GM12878 (cell line): ENCODE data around the gene SEMA4D. TPM values are rescaled to one million over a fixed set of nuclear protein-coding genes. Genes with fewer than 3 reads are reported as not detected.

ENCODE experiments used
- ATAC-seq: fragments of 200-7000 bp; cut with Tn5 transposase; 3 replicates; pipeline ENCODE4 v1.9.1; 2020; ENCODE audit warnings: mild to moderate bottlenecking, moderate library complexity
- BruUV-seq: library from RNA; stranded (reverse); fragments of 400-500 nt; replicated peaks from 2 replicates; lab custom pipeline; 2021; lab: Mats Ljungman, UMichigan
- CTCF ChIA-PET: fragments of 300-600 bp; sonication (Branson Sonifier 250); formaldehyde crosslinking; extraction: SDS; loops from one replicate; lab custom pipeline; 2021; ENCODE audit warnings: inconsistent platforms; lab: Yijun Ruan, JAX
- POLR2A ChIA-PET: fragments of 350-600 bp; formaldehyde crosslinking; extraction: SDS; loops from one replicate; lab custom pipeline; 2021; ENCODE audit warnings: inconsistent platforms; lab: Charles Lee
- RAD21 ChIA-PET: fragments of 300-600 bp; sonication (Branson Sonifier 250); formaldehyde crosslinking; loops from one replicate; lab custom pipeline; 2023; ENCODE audit warnings: antibody characterized with exemption; ENCODE audit not compliant: unreplicated experiment; lab: Charles Lee
- SMC1A ChIA-PET: fragments of 300-600 bp; sonication (Branson Sonifier 250); formaldehyde crosslinking; loops from one replicate; lab custom pipeline; 2023; ENCODE audit not compliant: unreplicated experiment, uncharacterized antibody; lab: Charles Lee
- DNase-seq: peaks from one replicate; pipeline ENCODE4 v3.0.0-alpha.2; 2011; ENCODE audit warnings: low read depth, low spot score
- FAIRE-seq: peaks from 3 replicates; lab custom pipeline; 2011; peaks lifted over from hg19 to GRCh38; lab: Jason Lieb, UNC
- H2AFZ ChIP-seq: 2 replicates; pipeline ENCODE4 v1.6.0; 2011; ENCODE audit warnings: low read depth, low read length, control low read depth; ENCODE audit not compliant: control insufficient read depth
- H3K27ac ChIP-seq: 2 replicates; pipeline ENCODE4 v1.5.1; 2011; ENCODE audit warnings: control low read depth; ENCODE audit not compliant: control insufficient read depth, insufficient read depth
- H3K27me3 ChIP-seq, 2 experiments: replicated peaks in 1 of 2; 2 replicates each; pipeline versions ENCODE4 v1.6.0 to v1.6.1; 2011; ENCODE audit warnings: low read length in 1 of 2; ENCODE audit not compliant: control insufficient read depth in 2 of 2, insufficient read depth in 2 of 2
- H3K36me3 ChIP-seq, 2 experiments: 2 replicates each; pipeline ENCODE4 v1.5.1; 2011; ENCODE audit warnings: low read length in 1 of 2; ENCODE audit not compliant: control insufficient read depth in 2 of 2, insufficient read depth in 2 of 2
- H3K4me1 ChIP-seq: 2 replicates; pipeline ENCODE4 v1.6.1; 2011; ENCODE audit warnings: mild to moderate bottlenecking, low read length, moderate library complexity, mixed read lengths; ENCODE audit not compliant: control insufficient read depth, insufficient read depth
- H3K4me2 ChIP-seq: 2 replicates; pipeline ENCODE4 v1.6.0; 2011; ENCODE audit warnings: control low read depth; ENCODE audit not compliant: control insufficient read depth, insufficient read depth
- H3K4me3 ChIP-seq: fragments of 200-600 bp; sonication (generic); 2 replicates; pipeline ENCODE4 v1.5.1; 2016
- H3K79me2 ChIP-seq: 2 replicates; pipeline ENCODE4 v1.6.0; 2011; ENCODE audit warnings: low read length; ENCODE audit not compliant: control insufficient read depth, insufficient read depth
- H3K9ac ChIP-seq: 2 replicates; pipeline ENCODE4 v1.8.0; 2011; ENCODE audit warnings: low read length, control low read depth, mixed read lengths; ENCODE audit not compliant: control insufficient read depth, insufficient read depth
- H3K9me3 ChIP-seq: replicated peaks from 3 replicates; pipeline ENCODE4 v1.5.1; 2011; ENCODE audit warnings: mild to moderate bottlenecking, low read length; ENCODE audit not compliant: control insufficient read depth, insufficient read depth
- H4K20me1 ChIP-seq: 2 replicates; pipeline ENCODE4 v1.6.0; 2011; ENCODE audit not compliant: control insufficient read depth, insufficient read depth
- BACH1 ChIP-seq: fragments of 450-650 bp; IDR thresholded peaks from 2 replicates; pipeline ENCODE4 v1.6.1; 2017; ENCODE audit warnings: mild to moderate bottlenecking, borderline replicate concordance
- BCL11A ChIP-seq: IDR thresholded peaks from 2 replicates; pipeline ENCODE4 v1.6.1; 2011; ENCODE audit warnings: low read depth, low read length
- CBFB ChIP-seq: IDR thresholded peaks from 2 replicates; pipeline ENCODE4 v1.6.1; 2016; ENCODE audit warnings: antibody characterized with exemption, low read depth
- CHD1 ChIP-seq: IDR thresholded peaks from 2 replicates; pipeline ENCODE4 v1.6.1; 2012; ENCODE audit warnings: low read depth, low read length, improper control_type of control experiment
- DPF2 ChIP-seq: fragments of 450-650 bp; IDR thresholded peaks from 2 replicates; pipeline ENCODE4 v1.6.1; 2017; ENCODE audit warnings: mild to moderate bottlenecking
- MTA3 ChIP-seq: IDR thresholded peaks from 2 replicates; pipeline ENCODE4 v1.6.1; 2012; ENCODE audit warnings: low read length, inconsistent platforms, borderline replicate concordance
- MYC ChIP-seq: IDR thresholded peaks from 2 replicates; pipeline ENCODE4 v1.6.1; 2011; ENCODE audit warnings: mild to moderate bottlenecking, low read length, moderate library complexity, inconsistent platforms; ENCODE audit not compliant: insufficient read depth, insufficient replicate concordance, insufficient read length, severe bottlenecking
- RELA ChIP-seq: fragments of 450-650 bp; IDR thresholded peaks from 2 replicates; pipeline ENCODE4 v1.8.0; 2014; ENCODE audit warnings: borderline replicate concordance; ENCODE audit not compliant: partially characterized antibody
- SUPT20H ChIP-seq: IDR thresholded peaks from 2 replicates; pipeline ENCODE4 v1.6.1; 2011; ENCODE audit warnings: low read depth, mild to moderate bottlenecking, low read length, moderate library complexity, borderline replicate concordance; ENCODE audit not compliant: control insufficient read depth
- TAF1 ChIP-seq: IDR thresholded peaks from 2 replicates; pipeline ENCODE4 v1.6.1; 2011; ENCODE audit warnings: mild to moderate bottlenecking, low read depth, low read length, borderline replicate concordance
- WRNIP1 ChIP-seq: IDR thresholded peaks from 2 replicates; pipeline ENCODE4 v1.6.1; 2011; ENCODE audit warnings: low read depth, low read length, improper control_type of control experiment, borderline replicate concordance
- YY1 ChIP-seq: IDR thresholded peaks from 2 replicates; pipeline ENCODE4 v1.6.1; 2011; ENCODE audit warnings: low read depth, mild to moderate bottlenecking, low read length
- ZNF207 ChIP-seq: fragments of 450-650 bp; IDR thresholded peaks from 2 replicates; pipeline ENCODE4 v1.6.1; 2014; ENCODE audit warnings: antibody characterized with exemption, mild to moderate bottlenecking, borderline replicate concordance
- WGBS: methylation state at CpG from one replicate; pipeline ENCODE4 v1.1.6; 2016; ENCODE audit warnings: low lambda C conversion rate; ENCODE audit not compliant: insufficient replicate concordance, insufficient coverage; ENCODE audit errors: missing lambda C conversion rate; 5-methylcytosine and 5-hydroxymethylcytosine counted together
- in situ Hi-C: fragments of 300-500 bp; cut with MboI; formaldehyde crosslinking; loops from 9 replicates; pipeline ENCODE4 v1.14.3; 2018; ENCODE audit warnings: mixed read lengths
- intact Hi-C: fragments of 100-400 bp; cut with micrococcal nuclease; formaldehyde crosslinking; loops from one replicate; pipeline ENCODE4 v1.14.2; 2022; ENCODE audit not compliant: unreplicated experiment
- polyA plus RNA-seq, 11 experiments: library from polyadenylated mRNA; depleted of rRNA in 4 of 11; unstranded in 6 of 11; stranded (reverse) in 5 of 11; fragments of >200 nt; fragmentation: Nextera tagmentation in 4 of 11; fragmentation: Illumina TruSeq in 1 of 11; extraction: Ambion mirVana in 4 of 11; extraction: Trizol in 1 of 11; gene quantifications; 1 replicate in 1 of 11; 2 replicates in 10 of 11; pipeline versions ENCODE4 v1.2.1 to v1.2.3, GENCODE V29; 2011 to 2016; ENCODE audit warnings: inconsistent platforms in 2 of 11, missing spikeins in 2 of 11, low read depth in 1 of 11
- total RNA-seq, 4 experiments: library from RNA; depleted of rRNA in 3 of 4; stranded (reverse); fragments of >200 nt in 3 of 4; fragmentation: Illumina TruSeq in 1 of 4; extraction: Trizol in 1 of 4; gene quantifications; 2 replicates each; pipeline versions ENCODE4 v1.2.1 to v1.2.3, GENCODE V29; 2013 to 2021
- TF ChIP-seq, protein P1 (sequence below): fragments of 450-650 bp; IDR thresholded peaks from 2 replicates; pipeline ENCODE4 v1.6.1; 2017; ENCODE audit warnings: low read depth, mild to moderate bottlenecking, moderate library complexity
- TF ChIP-seq, protein P2 (sequence below): IDR thresholded peaks from 2 replicates; pipeline ENCODE4 v1.6.1; 2012; ENCODE audit warnings: low read depth, low read length, improper control_type of control experiment
- TF ChIP-seq, protein P3 (sequence below): IDR thresholded peaks from 2 replicates; pipeline ENCODE4 v1.6.1; 2011; ENCODE audit warnings: borderline replicate concordance, low read depth, mild to moderate bottlenecking, moderate library complexity, low read length; ENCODE audit not compliant: insufficient read depth, poor library complexity, severe bottlenecking
- TF ChIP-seq, protein P4 (sequence below): fragments of 450-650 bp; IDR thresholded peaks from 2 replicates; pipeline ENCODE4 v1.6.1; 2016; ENCODE audit warnings: mild to moderate bottlenecking, moderate library complexity, borderline replicate concordance

SEMA4D gene
- total and polyA plus RNA-seq, 10 of the 15 experiments (the other 5 are each of a cell fraction or from before 2014, with no cell fraction given): 15.1 to 136 (median 39.6) TPM

DNA sequence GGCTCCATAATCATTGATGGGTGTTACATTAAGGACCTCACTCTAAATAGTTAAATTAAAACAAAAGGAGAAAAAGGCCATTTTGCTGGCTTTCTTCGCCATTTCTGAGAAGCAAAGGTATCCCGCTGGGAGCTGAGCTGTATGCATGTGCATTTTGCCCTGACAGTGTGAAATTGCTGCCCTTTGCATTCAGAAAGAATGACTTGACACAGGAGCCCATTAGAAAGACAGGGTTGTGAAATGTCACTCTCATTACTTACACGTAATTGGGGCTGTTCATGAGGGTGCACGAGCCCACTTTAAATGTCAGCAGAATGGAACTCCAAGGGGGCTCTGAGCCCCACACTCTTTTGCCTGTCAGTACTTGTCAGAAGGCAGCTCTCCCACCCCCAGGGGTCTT, 85.0 kb downstream of the SEMA4D start:
- ChIA-PET SMC1A (no interaction called here), RAD21 (no interaction called here), CTCF (interaction anchor here (3.2 kb wide), 1 partner anchor 136 kb away, joined by 32 read pairs; no protein-coding TSS in a partner anchor), POLR2A (interaction anchor here (0.5 kb wide), 1 partner anchor 72 kb away, joined by 4 read pairs; no protein-coding TSS in a partner anchor)
- intact Hi-C loops (no loop called here), in situ Hi-C loops (no loop called here)
- ATAC-seq (no peak), DNase-seq (no peak), FAIRE-seq (no peak)
- no peak for TF ChIP-seq MTA3
- TF ChIP-seq, protein P1, sequence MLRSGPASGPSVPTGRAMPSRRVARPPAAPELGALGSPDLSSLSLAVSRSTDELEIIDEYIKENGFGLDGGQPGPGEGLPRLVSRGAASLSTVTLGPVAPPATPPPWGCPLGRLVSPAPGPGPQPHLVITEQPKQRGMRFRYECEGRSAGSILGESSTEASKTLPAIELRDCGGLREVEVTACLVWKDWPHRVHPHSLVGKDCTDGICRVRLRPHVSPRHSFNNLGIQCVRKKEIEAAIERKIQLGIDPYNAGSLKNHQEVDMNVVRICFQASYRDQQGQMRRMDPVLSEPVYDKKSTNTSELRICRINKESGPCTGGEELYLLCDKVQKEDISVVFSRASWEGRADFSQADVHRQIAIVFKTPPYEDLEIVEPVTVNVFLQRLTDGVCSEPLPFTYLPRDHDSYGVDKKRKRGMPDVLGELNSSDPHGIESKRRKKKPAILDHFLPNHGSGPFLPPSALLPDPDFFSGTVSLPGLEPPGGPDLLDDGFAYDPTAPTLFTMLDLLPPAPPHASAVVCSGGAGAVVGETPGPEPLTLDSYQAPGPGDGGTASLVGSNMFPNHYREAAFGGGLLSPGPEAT: no peak
- no peak for TF ChIP-seq BACH1
- TF ChIP-seq DPF2: no peak
- no peak for TF ChIP-seq BCL11A
- TF ChIP-seq SUPT20H: no peak
- TF ChIP-seq, protein P2, sequence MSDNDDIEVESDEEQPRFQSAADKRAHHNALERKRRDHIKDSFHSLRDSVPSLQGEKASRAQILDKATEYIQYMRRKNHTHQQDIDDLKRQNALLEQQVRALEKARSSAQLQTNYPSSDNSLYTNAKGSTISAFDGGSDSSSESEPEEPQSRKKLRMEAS: no peak
- no peak for TF ChIP-seq WRNIP1
- TF ChIP-seq, protein P3, sequence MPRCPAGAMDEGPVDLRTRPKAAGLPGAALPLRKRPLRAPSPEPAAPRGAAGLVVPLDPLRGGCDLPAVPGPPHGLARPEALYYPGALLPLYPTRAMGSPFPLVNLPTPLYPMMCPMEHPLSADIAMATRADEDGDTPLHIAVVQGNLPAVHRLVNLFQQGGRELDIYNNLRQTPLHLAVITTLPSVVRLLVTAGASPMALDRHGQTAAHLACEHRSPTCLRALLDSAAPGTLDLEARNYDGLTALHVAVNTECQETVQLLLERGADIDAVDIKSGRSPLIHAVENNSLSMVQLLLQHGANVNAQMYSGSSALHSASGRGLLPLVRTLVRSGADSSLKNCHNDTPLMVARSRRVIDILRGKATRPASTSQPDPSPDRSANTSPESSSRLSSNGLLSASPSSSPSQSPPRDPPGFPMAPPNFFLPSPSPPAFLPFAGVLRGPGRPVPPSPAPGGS: no peak
- TF ChIP-seq, protein P4, sequence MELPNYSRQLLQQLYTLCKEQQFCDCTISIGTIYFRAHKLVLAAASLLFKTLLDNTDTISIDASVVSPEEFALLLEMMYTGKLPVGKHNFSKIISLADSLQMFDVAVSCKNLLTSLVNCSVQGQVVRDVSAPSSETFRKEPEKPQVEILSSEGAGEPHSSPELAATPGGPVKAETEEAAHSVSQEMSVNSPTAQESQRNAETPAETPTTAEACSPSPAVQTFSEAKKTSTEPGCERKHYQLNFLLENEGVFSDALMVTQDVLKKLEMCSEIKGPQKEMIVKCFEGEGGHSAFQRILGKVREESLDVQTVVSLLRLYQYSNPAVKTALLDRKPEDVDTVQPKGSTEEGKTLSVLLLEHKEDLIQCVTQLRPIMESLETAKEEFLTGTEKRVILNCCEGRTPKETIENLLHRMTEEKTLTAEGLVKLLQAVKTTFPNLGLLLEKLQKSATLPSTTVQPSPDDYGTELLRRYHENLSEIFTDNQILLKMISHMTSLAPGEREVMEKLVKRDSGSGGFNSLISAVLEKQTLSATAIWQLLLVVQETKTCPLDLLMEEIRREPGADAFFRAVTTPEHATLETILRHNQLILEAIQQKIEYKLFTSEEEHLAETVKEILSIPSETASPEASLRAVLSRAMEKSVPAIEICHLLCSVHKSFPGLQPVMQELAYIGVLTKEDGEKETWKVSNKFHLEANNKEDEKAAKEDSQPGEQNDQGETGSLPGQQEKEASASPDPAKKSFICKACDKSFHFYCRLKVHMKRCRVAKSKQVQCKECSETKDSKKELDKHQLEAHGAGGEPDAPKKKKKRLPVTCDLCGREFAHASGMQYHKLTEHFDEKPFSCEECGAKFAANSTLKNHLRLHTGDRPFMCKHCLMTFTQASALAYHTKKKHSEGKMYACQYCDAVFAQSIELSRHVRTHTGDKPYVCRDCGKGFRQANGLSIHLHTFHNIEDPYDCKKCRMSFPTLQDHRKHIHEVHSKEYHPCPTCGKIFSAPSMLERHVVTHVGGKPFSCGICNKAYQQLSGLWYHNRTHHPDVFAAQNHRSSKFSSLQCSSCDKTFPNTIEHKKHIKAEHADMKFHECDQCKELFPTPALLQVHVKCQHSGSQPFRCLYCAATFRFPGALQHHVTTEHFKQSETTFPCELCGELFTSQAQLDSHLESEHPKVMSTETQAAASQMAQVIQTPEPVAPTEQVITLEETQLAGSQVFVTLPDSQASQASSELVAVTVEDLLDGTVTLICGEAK: no peak
- no peak for TF ChIP-seq ZNF207
- TF ChIP-seq CHD1: no peak
- no peak for TF ChIP-seq CBFB
- TF ChIP-seq MYC: no peak
- no peak for TF ChIP-seq TAF1
- no peak for TF ChIP-seq RELA
- no peak for TF ChIP-seq YY1
- H2AFZ ChIP-seq: no peak overlapping the region
- 99% methylated on average over 4 of the region's 4 CpGs for WGBS
- BruUV-seq: no TSS peak
- no peak overlapping the region for H3K4me3 ChIP-seq
- H3K4me2 ChIP-seq: peak overlapping the region; percentile 17; the same call in 1 of the 2 replicates
- H3K9ac ChIP-seq: no peak overlapping the region
- peaks cover 57% of the 10 kb centered on the region for H3K4me1 ChIP-seq
- no peaks in the 10 kb centered on the region; the same call in 1 of the 3 replicates for H3K9me3 ChIP-seq
- H4K20me1 ChIP-seq: no peaks in the 10 kb centered on the region
- peaks cover 21 to 33% of the 10 kb centered on the region in 2 experiments for H3K36me3 ChIP-seq
- peaks cover 93% of the 10 kb centered on the region for H3K79me2 ChIP-seq
- H3K27ac ChIP-seq: no peak overlapping the region
- no peaks in the 10 kb centered on the region for H3K27me3 ChIP-seq
